Measurements from ENCODE around the gene OLFML2B. TPM values are rescaled to one million over a fixed set of nuclear protein-coding genes. Genes with fewer than 3 reads are reported as not detected.

The OLFML2B gene
- polyA plus RNA-seq, 1 of the 3 experiments (the other 2 are of a cell fraction) = 7.3 TPM

DNA sequence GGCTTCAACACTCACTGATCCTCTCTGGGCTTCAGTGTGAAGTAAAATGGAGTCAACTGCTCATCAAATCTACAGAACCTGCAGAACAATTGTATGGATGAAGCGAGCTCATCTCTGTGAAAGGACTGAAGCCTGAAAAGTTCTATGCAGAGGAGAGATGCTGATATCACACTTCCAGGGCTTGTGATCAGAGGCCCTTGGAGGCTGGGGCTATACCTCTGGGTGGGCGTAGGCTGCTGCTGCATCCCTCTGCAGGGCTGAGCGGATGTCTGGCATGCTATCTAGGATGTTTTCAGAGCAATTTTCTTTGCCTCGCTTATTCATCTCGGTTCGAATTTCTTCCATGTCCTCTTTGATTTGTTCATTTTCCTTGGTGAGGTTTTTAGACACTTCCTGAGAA is 17.6 kb downstream of the OLFML2B start:
- Histone ChIP-seq H3F3A (replicated peaks; ENCODE audit: insufficient read depth) (no peaks in the 10 kb centered on the region), H3K27me3 (ENCODE audit: insufficient read depth) (no peaks in the 10 kb centered on the region), H3K4me2 (no peak overlapping the region), H3K79me2 (ENCODE audit: insufficient read depth) (no peaks in the 10 kb centered on the region), H3K9me2 (no peaks in the 10 kb centered on the region), H3K9ac (no peak overlapping the region), H3K36me3 (replicated peaks in 1 of 2; ENCODE audit: control insufficient read depth in 1 of 2, insufficient read depth in 2 of 2, low read length in 1 of 2) (peaks cover 3 to 4% of the 10 kb centered on the region in 2 experiments), H3K9me3 (no peaks in the 10 kb centered on the region), H3K4me1 (ENCODE audit: control insufficient read depth in 1 of 2, insufficient read depth in 2 of 2, low read depth in 1 of 2, low read length in 1 of 2) (peaks cover 9 to 11% of the 10 kb centered on the region in 2 experiments; a peak in 2 of 4 replicates), H4K20me1 (ENCODE audit: insufficient read depth) (no peaks in the 10 kb centered on the region), H2AFZ (ENCODE audit: low read depth) (no peak overlapping the region), H3K4me3 (ENCODE audit: low read depth in 2 of 2, low read length in 1 of 2) (no peak overlapping the region), H3K27ac (ENCODE audit: low read depth in 2 of 2, low read length in 1 of 2) (no peak overlapping the region)
- no peak for DNase-seq
- ChIA-PET POLR2A (no interaction called here), CTCF (interaction anchor here (0.9 kb wide), 1 partner anchor 213 kb away, joined by 3 read pairs; no protein-coding TSS in a partner anchor)
- 84% methylated on average over 6 of the region's 6 CpGs for WGBS (ENCODE audit: low lambda C conversion rate)
- no peak for TF ChIP-seq NRF1 (IDR thresholded peaks at IDR 0.05; ENCODE audit: low read depth, low read length)

DNA sequence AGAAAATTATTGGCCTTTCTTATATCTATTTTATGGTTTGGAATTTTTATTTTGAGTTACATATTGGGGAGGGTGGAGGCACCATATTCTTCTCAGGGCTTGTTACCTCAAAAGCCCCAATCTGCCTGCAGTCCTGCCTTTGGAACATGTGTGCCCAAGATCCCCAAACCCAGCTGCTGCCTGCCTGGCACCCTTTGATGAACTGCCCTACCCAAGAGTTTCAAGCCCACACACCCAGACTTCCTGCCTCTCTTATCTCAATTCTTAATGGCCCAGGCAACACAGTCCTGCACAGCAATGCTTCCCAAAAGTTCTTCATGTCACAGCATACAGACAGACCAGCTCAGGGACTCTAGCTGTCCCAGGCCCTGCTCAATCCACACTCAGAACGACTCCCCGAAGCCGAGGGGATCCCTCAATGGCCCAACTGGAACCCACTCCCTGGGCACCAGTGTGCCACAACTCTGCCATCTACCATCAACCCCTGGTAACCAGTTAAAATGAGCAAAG is 19.2 kb downstream of the OLFML2B start:
- ChIA-PET CTCF (no interaction called here), POLR2A (interaction anchor here (1.1 kb wide), 1 partner anchor 19 kb away, joined by 3 read pairs; the partner anchor contains the start of gene OLFML2B)
- no peaks in the 10 kb centered on the region for H3K9me2 ChIP-seq
- H3K9ac ChIP-seq = no peak overlapping the region
- H3K4me1 ChIP-seq (ENCODE audit: control insufficient read depth in 1 of 2, insufficient read depth in 2 of 2, low read depth in 1 of 2, low read length in 1 of 2) = peaks cover 9 to 11% of the 10 kb centered on the region in 2 experiments; a peak in 2 of 4 replicates
- H2AFZ ChIP-seq (ENCODE audit: low read depth) = no peak overlapping the region
- peak overlapping the region; percentile 41; the same call in 1 of the 2 replicates for H3K4me2 ChIP-seq
- no peaks in the 10 kb centered on the region for H3F3A ChIP-seq (replicated peaks; ENCODE audit: insufficient read depth)
- no peaks in the 10 kb centered on the region for H3K79me2 ChIP-seq (ENCODE audit: insufficient read depth)
- H4K20me1 ChIP-seq (ENCODE audit: insufficient read depth) = no peaks in the 10 kb centered on the region
- WGBS (ENCODE audit: low lambda C conversion rate) = 100% methylated on average over 2 of the region's 3 CpGs
- TF ChIP-seq RXRA (IDR thresholded peaks at IDR 0.05; ENCODE audit: borderline replicate concordance, low read depth) = no peak
- no peak for TF ChIP-seq JUND (IDR thresholded peaks at IDR 0.05)
- no peak for TF ChIP-seq MEF2A (IDR thresholded peaks at IDR 0.05; ENCODE audit: borderline replicate concordance, low read depth)
- TF ChIP-seq FOSL2 (IDR thresholded peaks at IDR 0.05; ENCODE audit: borderline replicate concordance, low read depth) = no peak
- no peak for TF ChIP-seq SMC3 (IDR thresholded peaks at IDR 0.05; ENCODE audit: low read depth, low read length)
- TF ChIP-seq, protein P1, sequence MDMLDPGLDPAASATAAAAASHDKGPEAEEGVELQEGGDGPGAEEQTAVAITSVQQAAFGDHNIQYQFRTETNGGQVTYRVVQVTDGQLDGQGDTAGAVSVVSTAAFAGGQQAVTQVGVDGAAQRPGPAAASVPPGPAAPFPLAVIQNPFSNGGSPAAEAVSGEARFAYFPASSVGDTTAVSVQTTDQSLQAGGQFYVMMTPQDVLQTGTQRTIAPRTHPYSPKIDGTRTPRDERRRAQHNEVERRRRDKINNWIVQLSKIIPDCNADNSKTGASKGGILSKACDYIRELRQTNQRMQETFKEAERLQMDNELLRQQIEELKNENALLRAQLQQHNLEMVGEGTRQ (IDR thresholded peaks at IDR 0.05; ENCODE audit: borderline replicate concordance, low read depth, low read length) = no peak
- no peak for TF ChIP-seq SIN3A (IDR thresholded peaks at IDR 0.05; ENCODE audit: borderline replicate concordance, low read depth, low read length)
- TF ChIP-seq RFX5 (IDR thresholded peaks at IDR 0.05; ENCODE audit: low read length) = no peak
- TF ChIP-seq GATA2 (CRISPR knock-in tag; IDR thresholded peaks at IDR 0.05) = no peak
- no peak for TF ChIP-seq RAD21 (IDR thresholded peaks at IDR 0.05; ENCODE audit: low read length)
- no peak for TF ChIP-seq GABPA (IDR thresholded peaks at IDR 0.05; ENCODE audit: low read depth)
- TF ChIP-seq FOXJ3 (CRISPR knock-in tag; IDR thresholded peaks at IDR 0.05) = no peak
- TF ChIP-seq RCOR1 (IDR thresholded peaks at IDR 0.05; ENCODE audit: low read length) = no peak
- TF ChIP-seq, protein P2, sequence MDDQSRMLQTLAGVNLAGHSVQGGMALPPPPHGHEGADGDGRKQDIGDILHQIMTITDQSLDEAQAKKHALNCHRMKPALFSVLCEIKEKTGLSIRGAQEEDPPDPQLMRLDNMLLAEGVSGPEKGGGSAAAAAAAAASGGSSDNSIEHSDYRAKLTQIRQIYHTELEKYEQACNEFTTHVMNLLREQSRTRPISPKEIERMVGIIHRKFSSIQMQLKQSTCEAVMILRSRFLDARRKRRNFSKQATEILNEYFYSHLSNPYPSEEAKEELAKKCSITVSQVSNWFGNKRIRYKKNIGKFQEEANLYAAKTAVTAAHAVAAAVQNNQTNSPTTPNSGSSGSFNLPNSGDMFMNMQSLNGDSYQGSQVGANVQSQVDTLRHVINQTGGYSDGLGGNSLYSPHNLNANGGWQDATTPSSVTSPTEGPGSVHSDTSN (IDR thresholded peaks at IDR 0.05) = no peak
- TF ChIP-seq TAF1 (IDR thresholded peaks at IDR 0.05; ENCODE audit: borderline replicate concordance, low read depth, low read length) = no peak
- no peak for TF ChIP-seq CHD2 (IDR thresholded peaks at IDR 0.05; ENCODE audit: low read length, partially characterized antibody)
- TF ChIP-seq ELF1 (IDR thresholded peaks at IDR 0.05) = no peak
- TF ChIP-seq, protein P3, sequence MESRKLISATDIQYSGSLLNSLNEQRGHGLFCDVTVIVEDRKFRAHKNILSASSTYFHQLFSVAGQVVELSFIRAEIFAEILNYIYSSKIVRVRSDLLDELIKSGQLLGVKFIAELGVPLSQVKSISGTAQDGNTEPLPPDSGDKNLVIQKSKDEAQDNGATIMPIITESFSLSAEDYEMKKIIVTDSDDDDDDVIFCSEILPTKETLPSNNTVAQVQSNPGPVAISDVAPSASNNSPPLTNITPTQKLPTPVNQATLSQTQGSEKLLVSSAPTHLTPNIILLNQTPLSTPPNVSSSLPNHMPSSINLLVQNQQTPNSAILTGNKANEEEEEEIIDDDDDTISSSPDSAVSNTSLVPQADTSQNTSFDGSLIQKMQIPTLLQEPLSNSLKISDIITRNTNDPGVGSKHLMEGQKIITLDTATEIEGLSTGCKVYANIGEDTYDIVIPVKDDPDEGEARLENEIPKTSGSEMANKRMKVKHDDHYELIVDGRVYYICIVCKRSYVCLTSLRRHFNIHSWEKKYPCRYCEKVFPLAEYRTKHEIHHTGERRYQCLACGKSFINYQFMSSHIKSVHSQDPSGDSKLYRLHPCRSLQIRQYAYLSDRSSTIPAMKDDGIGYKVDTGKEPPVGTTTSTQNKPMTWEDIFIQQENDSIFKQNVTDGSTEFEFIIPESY (IDR thresholded peaks at IDR 0.05; ENCODE audit: borderline replicate concordance, low read depth) = no peak
- H3K27ac ChIP-seq (ENCODE audit: low read depth in 2 of 2, low read length in 1 of 2) = no peak overlapping the region
- no peak overlapping the region for H3K4me3 ChIP-seq (ENCODE audit: low read depth in 2 of 2, low read length in 1 of 2)
- H3K27me3 ChIP-seq (ENCODE audit: insufficient read depth) = no peaks in the 10 kb centered on the region
- H3K36me3 ChIP-seq (replicated peaks in 1 of 2; ENCODE audit: control insufficient read depth in 1 of 2, insufficient read depth in 2 of 2, low read length in 1 of 2) = peaks cover 0 to 3% of the 10 kb centered on the region in 2 experiments
- H3K9me3 ChIP-seq = no peaks in the 10 kb centered on the region
- DNase-seq = no peak

All from SK-N-SH (cell line).